Activated CD4-positive, alpha-beta T cell treated with anti-CD3 and anti-CD28 coated beads, Interleukin-2, Interleukin-4, amounts not matched to agents 100 ng/mL and 50 ng/mL, durations not matched to agents 16 hours and 8 hours (primary cell): ENCODE data around the gene KLK6.

Experiments used
- DNase-seq: peaks from one replicate; pipeline ENCODE4 v3.0.0-alpha.2; 2020; ENCODE audit warnings: low spot score

The KLK6 gene

GRCh38 chr19:50969413-50969760 is at the start of gene KLK6:
Gene KLK6, minus strand, starts transcription at chr19:50969591. Its CDS starts 1,487 bp downstream, at chr19:50968104.
- DNase-seq, result no peak

GRCh38 chr19:51018745-51019543 is 49.6 kb upstream of the KLK6 start:
- DNase-seq, result no peak

GRCh38 chr19:51016798-51017683 is 47.6 kb upstream of the KLK6 start:
- DNase-seq, result no peak

GRCh38 chr19:51015691-51016267 is 46.4 kb upstream of the KLK6 start:
- DNase-seq, result no peak

- DNase-seq, result no peak
These were observed 44.9 kb upstream of the KLK6 start for GRCh38 chr19:51014242-51014641.

- no peak for DNase-seq
These were observed 43.3 kb upstream of the KLK6 start for GRCh38 chr19:51012661-51013190.

- DNase-seq, result no peak
These were observed 40.8 kb upstream of the KLK6 start for GRCh38 chr19:51010066-51010795.

- DNase-seq, result no peak
These were observed 39.9 kb upstream of the KLK6 start for GRCh38 chr19:51009061-51009891.

- no peak for DNase-seq
These were observed 38.1 kb upstream of the KLK6 start for GRCh38 chr19:51007488-51007887.

- no peak for DNase-seq
These were observed 37.0 kb upstream of the KLK6 start for GRCh38 chr19:51006406-51006805.

GRCh38 chr19:51005248-51005647 is 35.9 kb upstream of the KLK6 start:
- no peak for DNase-seq

GRCh38 chr19:51003316-51003715 is 33.9 kb upstream of the KLK6 start:
- DNase-seq, result no peak

- peak; percentile 31 for DNase-seq
These were observed 33.3 kb upstream of the KLK6 start for GRCh38 chr19:51002542-51003311.

- DNase-seq, result no peak
These were observed 32.7 kb upstream of the KLK6 start for GRCh38 chr19:51002089-51002532.

- DNase-seq, result no peak
These were observed 32.1 kb upstream of the KLK6 start, which contains the start of gene KLK8 for GRCh38 chr19:51001515-51001914. Gene KLK8, minus strand, starts transcription at chr19:51001604. Its CDS starts 437 bp downstream, at chr19:51001167.

- DNase-seq, result no peak
These were observed 31.6 kb upstream of the KLK6 start for GRCh38 chr19:51000981-51001380.

GRCh38 chr19:51000426-51000825 is 31.0 kb upstream of the KLK6 start:
- no peak for DNase-seq

- no peak for DNase-seq
These were observed 29.3 kb upstream of the KLK6 start for GRCh38 chr19:50998686-50999085.

- no peak for DNase-seq
These were observed 28.7 kb upstream of the KLK6 start for GRCh38 chr19:50998061-50998460.

GRCh38 chr19:50994129-50994528 is 24.7 kb upstream of the KLK6 start:
- no peak for DNase-seq
